ENCODE measurements around the gene CEP20.

The CEP20 gene

GRCh38 chr16:15898654-15899053, 10.3 kb upstream of the CEP20 start:
- in situ Hi-C loops (cut with MboI; ENCODE audit: low sequenced_read_pairs), result no loop called here

DNA sequence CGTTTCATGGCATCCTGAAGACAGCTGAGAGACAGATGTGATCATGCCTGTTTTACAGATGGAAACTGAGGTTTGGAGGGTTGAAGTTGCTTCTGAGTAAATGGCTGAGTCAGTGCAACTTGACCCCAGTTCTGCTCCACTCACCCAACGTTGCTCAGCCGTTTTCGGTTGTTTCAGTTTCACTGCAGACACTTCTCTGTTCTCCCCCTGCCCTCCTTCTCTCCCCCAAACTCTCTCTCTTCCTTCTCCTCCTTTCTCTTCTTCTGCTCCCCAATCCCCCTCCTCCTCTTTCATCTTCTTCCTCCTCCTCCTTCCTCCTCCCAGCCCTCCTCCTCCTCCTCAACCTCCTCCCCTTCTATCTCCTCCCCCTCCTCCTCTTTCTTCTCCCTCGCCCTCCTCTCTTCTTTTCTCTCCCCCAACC, 9.4 kb upstream of the CEP20 start:
- in situ Hi-C loops (cut with MboI; ENCODE audit: low sequenced_read_pairs), result no loop called here

DNA sequence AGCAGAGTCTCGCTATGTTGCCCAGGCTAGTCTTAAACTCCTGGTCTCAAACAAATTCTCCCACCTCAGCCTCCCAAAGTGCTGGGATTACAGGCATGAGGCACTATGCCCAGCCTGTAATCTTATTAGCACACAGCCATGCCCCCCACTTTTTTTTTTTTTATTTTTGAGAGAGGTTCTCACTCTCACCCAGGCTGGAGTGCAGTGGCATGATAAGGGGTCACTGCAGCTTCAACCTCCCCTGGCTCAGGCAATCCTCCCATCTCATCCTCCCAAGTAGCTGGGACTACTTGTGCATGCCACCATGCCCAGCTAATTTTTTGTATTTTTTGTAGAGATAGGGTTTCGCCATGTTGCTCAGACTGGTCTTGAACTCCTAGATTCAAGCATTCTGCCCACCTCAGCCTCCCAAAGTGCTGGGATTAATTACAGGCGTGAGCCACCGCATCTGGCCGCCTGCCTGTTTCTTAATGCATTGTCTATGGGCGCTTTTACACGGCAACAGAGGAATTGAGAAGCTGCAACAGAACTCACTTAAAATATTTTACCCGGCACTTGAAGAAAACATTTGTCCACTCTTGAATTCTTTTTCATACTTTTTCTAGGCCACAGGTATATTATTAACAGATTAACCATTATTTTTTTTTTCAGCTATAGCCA, 8.8 kb upstream of the CEP20 start:
- in situ Hi-C loops (cut with MboI; ENCODE audit: low sequenced_read_pairs), result no loop called here

- in situ Hi-C loops (cut with MboI; ENCODE audit: low sequenced_read_pairs), result no loop called here
Measured at GRCh38 chr16:15894571-15895374, 6.4 kb upstream of the CEP20 start.

DNA sequence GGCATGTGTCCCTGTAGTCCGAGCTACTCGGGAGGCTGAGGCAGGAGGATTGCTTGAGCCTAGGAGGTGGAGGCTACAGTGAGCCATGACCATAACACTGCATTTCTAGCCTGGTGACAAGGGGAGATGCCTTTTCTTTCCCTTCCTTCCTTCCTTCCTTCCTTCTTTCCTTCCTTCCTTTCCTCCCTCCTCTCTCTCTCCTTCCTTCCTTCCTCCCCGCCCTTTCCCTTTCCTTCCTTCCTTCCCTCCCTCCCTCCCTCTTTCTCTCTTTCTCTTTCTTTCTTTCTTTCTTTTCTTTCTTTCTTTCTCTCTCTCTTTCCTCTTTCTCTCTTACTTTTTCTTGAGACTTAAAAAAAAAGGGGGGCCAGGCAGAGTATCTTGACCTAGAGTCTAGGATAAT, 3.1 kb upstream of the CEP20 start:
- in situ Hi-C loops (cut with MboI; ENCODE audit: low sequenced_read_pairs), result no loop called here

DNA sequence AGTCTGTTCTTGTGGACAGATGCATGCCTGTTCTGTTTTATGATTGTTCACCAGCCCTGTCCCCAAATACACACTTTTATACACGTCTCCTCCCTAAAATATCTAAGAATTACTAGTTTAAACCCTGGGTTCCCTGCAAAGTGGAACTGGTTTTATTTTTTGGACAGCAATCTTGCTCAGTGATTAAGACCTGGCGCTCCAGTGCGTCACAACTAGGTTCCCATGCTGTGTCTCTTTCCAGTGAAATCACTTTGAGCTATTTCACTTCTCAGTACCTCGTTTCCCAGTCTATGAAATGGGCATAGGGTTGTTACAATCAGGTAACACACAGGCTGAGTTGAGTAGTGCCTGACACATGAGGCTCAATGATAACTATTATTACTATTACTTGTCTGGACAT, 1.1 kb downstream of the CEP20 start:
- in situ Hi-C loops (cut with MboI; ENCODE audit: low sequenced_read_pairs), result loop anchor here (10.0 kb wide), 1 partner anchor 158 kb away; no protein-coding TSS in a partner anchor

DNA sequence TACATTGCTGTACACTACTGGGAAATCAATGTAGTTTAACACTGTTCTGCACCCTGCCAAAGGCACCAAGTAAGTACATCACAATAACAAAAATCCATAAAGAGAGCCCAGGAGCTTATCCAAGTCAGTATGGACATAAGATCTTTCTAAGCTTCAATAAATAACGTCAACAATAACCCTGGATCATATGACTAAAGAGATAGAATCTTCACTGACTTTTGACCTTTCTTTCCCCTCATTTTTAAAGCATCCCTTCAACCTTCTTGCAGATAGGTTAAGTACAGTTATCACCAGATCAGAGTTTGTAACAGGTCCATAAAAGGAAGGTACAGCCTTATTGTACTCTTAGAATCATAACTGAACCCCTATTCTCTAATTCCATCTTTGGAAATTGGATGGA, 2.3 kb downstream of the CEP20 start:
- in situ Hi-C loops (cut with MboI; ENCODE audit: low sequenced_read_pairs), result loop anchor here (10.0 kb wide), 1 partner anchor 159 kb away; no protein-coding TSS in a partner anchor

DNA sequence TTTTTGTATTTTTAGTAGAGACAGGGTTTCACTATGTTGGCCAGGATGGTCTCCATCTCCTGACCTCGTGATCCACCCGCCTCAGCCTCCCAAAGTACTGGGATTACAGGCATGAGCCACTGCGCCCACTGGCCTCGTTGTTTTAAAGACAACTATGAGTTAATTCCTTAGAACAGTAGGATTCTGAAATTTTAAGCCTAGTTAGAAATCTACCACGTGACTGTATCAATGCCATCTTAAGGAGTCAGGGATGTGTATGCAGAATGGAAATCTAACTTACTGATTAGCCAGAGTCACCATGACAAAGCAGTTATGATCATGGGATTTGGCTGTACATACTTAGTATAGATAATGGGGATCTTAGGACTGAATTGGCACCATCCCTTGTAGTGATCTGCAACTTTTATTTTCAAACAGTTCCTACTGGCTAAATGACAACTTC, 2.8 kb downstream of the CEP20 start:
- in situ Hi-C loops (cut with MboI; ENCODE audit: low sequenced_read_pairs), result loop anchor here (10.0 kb wide), 1 partner anchor 159 kb away; no protein-coding TSS in a partner anchor

- in situ Hi-C loops (cut with MboI; ENCODE audit: low sequenced_read_pairs), result loop anchor here (10.0 kb wide), 1 partner anchor 162 kb away; no protein-coding TSS in a partner anchor
Measured at GRCh38 chr16:15882563-15882962, 5.8 kb downstream of the CEP20 start.

- in situ Hi-C loops (cut with MboI; ENCODE audit: low sequenced_read_pairs), result loop anchor here (10.0 kb wide), 1 partner anchor 163 kb away; no protein-coding TSS in a partner anchor
Measured at GRCh38 chr16:15881794-15882379, 6.5 kb downstream of the CEP20 start.

- in situ Hi-C loops (cut with MboI; ENCODE audit: low sequenced_read_pairs), result loop anchor here (10.0 kb wide), 1 partner anchor 164 kb away; no protein-coding TSS in a partner anchor
Measured at GRCh38 chr16:15880434-15881308, 7.7 kb downstream of the CEP20 start.

DNA sequence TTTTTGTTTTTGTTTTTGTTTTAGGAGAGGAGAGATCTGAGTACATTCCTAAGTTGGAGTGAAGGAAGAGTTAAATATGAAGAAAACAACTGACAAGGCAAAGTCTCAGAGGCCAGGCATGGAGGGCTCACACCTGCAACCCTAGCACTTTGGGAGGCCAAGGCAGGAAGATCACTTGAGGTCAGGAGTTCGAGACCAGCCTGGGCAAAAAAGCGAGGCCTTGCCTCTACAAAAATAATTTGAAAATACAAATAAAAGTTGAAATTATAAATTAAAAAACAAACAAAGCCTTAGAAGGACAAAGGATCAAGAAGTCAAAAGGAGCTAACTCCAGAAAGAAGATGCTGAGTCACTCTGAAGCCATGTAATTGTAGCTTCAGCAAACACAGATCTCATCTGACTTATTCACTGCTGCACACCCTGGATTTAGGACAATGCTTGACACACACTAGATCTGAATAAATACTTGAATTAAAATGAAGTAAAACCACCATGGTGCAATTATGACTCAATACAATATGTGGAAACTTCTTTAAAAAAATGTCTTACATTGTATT, 9.1 kb downstream of the CEP20 start:
- in situ Hi-C loops (cut with MboI; ENCODE audit: low sequenced_read_pairs), result no loop called here

DNA sequence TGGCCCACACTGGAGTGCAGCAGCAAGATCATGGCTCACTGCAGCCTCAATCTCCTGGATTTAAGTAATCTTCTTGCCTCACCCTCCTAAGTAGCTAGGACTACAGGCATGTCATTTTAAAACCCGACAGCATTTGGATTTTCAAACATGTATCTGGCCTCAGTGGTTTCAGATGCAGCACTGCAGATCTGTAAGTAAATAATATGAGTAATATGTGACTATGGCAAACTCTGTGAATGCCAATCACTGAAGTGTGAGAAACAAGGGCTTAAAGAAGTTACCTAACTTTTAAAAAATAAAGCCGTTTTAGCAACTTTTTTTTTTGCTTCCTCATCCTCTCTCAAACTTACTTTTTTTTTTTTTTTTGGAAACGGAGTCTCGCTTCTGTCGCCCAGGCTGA, 11.9 kb downstream of the CEP20 start:
- in situ Hi-C loops (cut with MboI; ENCODE audit: low sequenced_read_pairs), result no loop called here

GRCh38 chr16:15874745-15875314, 13.6 kb downstream of the CEP20 start:
- in situ Hi-C loops (cut with MboI; ENCODE audit: low sequenced_read_pairs), result no loop called here

- in situ Hi-C loops (cut with MboI; ENCODE audit: low sequenced_read_pairs), result no loop called here
Measured at GRCh38 chr16:15873737-15874136, 14.7 kb downstream of the CEP20 start.

DNA sequence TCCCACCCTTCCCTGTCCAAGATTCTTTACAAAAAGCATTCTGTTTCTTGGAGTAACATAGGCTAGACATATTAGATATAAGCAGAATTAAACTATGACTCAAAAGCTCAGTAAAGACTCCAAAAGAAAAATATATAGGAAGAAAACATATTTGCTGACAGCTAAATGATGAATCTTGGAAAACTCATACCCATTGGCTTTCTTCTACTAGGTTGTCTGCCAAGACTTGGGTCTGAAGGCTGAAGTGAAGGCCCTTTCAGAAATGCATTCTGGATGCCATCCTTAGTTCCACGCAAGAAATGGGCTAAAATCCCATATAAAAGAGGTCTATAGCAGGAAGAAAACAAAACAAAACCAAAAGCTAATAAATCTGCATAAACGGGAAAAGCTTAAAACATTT, 15.1 kb downstream of the CEP20 start:
- in situ Hi-C loops (cut with MboI; ENCODE audit: low sequenced_read_pairs), result no loop called here

DNA sequence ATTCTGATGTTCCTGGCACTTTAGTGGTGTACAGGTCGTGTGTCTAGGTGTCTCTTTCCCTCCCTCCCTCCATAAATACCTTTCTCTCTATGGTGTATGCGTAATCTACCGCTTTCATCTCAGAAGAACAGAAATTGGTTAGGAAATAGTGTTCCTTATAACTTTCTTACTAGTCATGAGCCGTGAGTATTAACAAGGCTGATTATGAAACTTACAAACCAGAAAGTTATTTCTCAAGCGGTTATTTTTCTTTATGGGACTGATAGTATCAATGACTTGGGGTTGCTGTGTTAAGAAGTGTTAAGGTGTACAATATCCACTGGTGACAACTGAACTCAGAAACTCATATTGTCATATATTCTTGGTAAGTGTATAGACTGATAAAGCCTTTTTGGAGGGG, 18.4 kb downstream of the CEP20 start:
- in situ Hi-C loops (cut with MboI; ENCODE audit: low sequenced_read_pairs), result no loop called here

DNA sequence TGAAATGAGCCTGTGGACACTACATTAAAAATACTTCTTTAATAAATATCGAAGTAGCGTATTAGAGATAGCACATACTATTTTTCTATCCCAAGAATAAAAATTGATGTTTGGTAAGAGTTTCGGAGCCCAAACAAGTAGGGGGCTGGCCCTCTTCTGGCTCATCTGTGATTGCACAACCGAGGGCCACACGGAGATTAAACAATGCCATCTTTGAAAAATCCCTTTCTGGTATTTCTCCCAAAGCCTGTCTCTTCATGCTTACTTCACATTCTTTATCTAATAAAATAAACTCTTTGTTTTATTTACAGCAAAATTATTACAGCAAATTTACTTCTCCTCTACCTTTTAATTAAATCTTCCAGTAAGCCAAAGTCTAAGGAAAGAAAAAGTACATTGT, 22.0 kb downstream of the CEP20 start:
- in situ Hi-C loops (cut with MboI; ENCODE audit: low sequenced_read_pairs), result no loop called here

DNA sequence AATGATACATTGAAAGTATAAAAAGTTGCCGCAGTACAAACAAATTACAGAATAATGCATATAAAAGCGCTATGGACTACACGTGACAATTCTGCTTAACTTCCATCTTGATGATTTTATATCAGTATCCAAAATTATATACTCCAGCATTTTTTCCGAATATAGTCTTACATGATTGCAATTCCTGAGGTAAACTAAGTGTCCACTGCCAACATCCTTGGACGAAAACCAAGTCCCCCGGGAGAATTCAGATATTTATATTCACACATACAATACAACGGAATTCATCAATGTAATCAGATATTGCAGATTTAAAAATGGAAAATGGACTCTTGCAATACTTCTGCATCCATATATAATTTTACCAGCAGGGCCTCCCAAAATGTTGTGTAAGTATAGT, 22.7 kb downstream of the CEP20 start:
- in situ Hi-C loops (cut with MboI; ENCODE audit: low sequenced_read_pairs), result no loop called here

DNA sequence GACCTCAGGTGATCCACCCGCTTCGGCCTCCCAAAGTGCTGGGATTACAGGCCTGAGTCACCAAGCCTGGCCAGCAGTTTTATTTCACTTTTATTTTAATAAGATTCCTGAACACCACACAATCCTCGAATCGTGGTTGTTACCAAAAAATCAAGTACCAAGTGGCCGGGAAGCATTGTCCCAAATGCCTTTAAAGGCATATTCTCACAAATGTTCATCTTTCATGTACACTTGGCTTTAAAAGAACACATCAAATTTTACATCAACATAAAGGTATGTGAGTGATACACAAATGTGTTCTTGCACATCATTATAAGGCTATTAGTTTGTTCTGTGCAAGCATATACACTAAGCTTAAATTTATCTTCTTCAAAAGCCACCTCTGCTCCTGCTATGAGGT, 23.5 kb downstream of the CEP20 start:
- in situ Hi-C loops (cut with MboI; ENCODE audit: low sequenced_read_pairs), result no loop called here

Measured in HL-60/S4 (cell line).